Chondrocyte (in vitro differentiated cells): ENCODE data around the gene PRPF6. TPM values are rescaled to one million over a fixed set of nuclear protein-coding genes. Genes with fewer than 3 reads are reported as not detected.

Experiments
- DNase-seq: peaks from one replicate; pipeline ENCODE4 v3.0.0; 2021; ENCODE audit warnings: mixed read lengths, low spot score
- H3K27ac Mint-ChIP-seq: one replicate; pipeline ENCODE4 v1.8.0; 2021; ENCODE audit warnings: mild to moderate bottlenecking, moderate library complexity, mixed read lengths; ENCODE audit not compliant: unreplicated experiment
- H3K27me3 Mint-ChIP-seq: 2 replicates; pipeline ENCODE4 v1.8.0; 2021; ENCODE audit warnings: low read depth, mixed read lengths
- H3K36me3 Mint-ChIP-seq: 2 replicates; pipeline ENCODE4 v1.8.0; 2021; ENCODE audit warnings: low read depth, mixed read lengths
- H3K4me1 Mint-ChIP-seq: 2 replicates; pipeline ENCODE4 v1.8.0; 2021; ENCODE audit warnings: low read depth, mild to moderate bottlenecking, mixed read lengths
- H3K4me3 Mint-ChIP-seq: one replicate; pipeline ENCODE4 v1.8.0; 2021; ENCODE audit warnings: mild to moderate bottlenecking, moderate library complexity, mixed read lengths; ENCODE audit not compliant: unreplicated experiment
- H3K9me3 Mint-ChIP-seq: 2 replicates; pipeline ENCODE4 v1.8.0; 2021; ENCODE audit warnings: low read depth, mixed read lengths
- CTCF ChIP-seq: fragments of 200-600 bp; sonication (generic); IDR thresholded peaks from 2 replicates; pipeline ENCODE4 v1.5.0; 2021; ENCODE audit warnings: antibody characterized with exemption, mild to moderate bottlenecking, moderate library complexity
- total RNA-seq: library from RNA; stranded (reverse); gene quantifications from 3 replicates; pipeline ENCODE4 v1.2.1, GENCODE V29; 2021

PRPF6 gene
- total RNA-seq, 1 donor from 2014 or later: 49.0 TPM

DNA sequence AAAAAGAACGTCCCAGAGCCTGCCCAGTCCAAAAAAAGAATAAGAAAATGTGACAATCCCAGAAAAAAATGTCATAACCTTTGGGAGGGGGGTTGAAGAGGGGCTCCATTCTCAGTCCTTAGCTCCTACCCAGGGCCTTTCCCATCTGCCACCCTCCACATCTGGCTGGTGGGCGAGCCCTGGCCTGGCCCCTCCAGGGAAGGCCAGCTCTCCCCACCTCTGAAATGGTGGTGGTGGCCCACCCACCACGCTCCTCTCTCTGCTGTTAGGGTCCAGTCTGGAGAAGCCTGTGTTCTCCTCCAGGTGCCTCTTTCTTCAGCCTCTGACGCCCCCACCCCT, 98.0 kb downstream of the PRPF6 start:
- DNase-seq: no peak
- H3K9me3 Mint-ChIP-seq: no peaks in the 10 kb centered on the region
- peaks cover 28% of the 10 kb centered on the region for H3K4me1 Mint-ChIP-seq
- H3K4me3 Mint-ChIP-seq: peak overlapping the region; percentile 79
- no peaks in the 10 kb centered on the region for H3K27me3 Mint-ChIP-seq
- no peak for TF ChIP-seq CTCF
- no peak overlapping the region for H3K27ac Mint-ChIP-seq
- no peaks in the 10 kb centered on the region for H3K36me3 Mint-ChIP-seq

DNA sequence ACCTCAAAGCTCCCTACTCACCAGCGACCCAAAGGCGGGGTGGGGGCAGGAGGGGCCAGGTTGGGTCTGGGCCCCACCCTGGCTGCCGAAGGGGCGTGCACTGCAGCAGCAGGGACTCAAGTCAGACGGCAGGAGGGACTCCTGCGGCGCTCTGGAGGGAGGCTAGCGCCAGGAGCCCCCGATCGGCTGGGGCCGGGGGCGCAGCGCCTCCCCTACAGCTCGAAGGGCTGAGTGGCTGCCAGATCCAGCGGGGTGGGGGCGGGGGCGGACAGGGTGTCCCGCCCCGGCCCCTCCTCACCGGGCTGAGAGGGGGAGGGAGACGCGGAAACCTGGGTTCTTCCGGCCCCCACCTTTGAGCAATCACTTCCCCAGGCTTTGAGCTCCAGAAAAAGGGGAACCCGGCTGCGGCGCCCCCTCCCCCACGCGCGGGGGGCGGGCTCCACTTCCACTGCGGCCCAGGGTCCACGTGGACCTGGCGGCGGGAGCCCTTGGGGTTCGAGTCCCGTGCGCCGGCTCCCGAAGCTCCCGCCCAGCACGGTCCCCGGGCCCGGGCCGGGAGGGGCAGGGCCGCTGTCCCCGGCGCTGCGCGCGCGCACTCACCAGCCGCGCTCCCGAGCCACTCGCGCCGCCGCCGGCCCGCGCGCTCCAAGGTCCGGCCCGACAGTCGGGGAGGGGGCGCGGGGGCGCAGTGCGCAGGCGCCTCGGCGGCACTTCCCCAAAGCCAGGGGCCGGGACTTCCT, 98.5 kb downstream of the PRPF6 start, which contains the start of gene RGS19:
TSS of gene RGS19 (minus strand) at position 246 of the 740 bp plus-strand sequence. CDS start 2,632 bp downstream, outside the sequence.
- H3K36me3 Mint-ChIP-seq: no peaks in the 10 kb centered on the region
- H3K4me3 Mint-ChIP-seq: peak within 1 kb of the TSS; percentile 79
- peaks cover 32% of the 10 kb centered on the region for H3K4me1 Mint-ChIP-seq
- DNase-seq: no peak
- H3K27me3 Mint-ChIP-seq: peaks cover 2% of the 10 kb centered on the region
- TF ChIP-seq CTCF: no peak
- H3K27ac Mint-ChIP-seq: peak within 1 kb of the TSS; percentile 36
- H3K9me3 Mint-ChIP-seq: no peaks in the 10 kb centered on the region

DNA sequence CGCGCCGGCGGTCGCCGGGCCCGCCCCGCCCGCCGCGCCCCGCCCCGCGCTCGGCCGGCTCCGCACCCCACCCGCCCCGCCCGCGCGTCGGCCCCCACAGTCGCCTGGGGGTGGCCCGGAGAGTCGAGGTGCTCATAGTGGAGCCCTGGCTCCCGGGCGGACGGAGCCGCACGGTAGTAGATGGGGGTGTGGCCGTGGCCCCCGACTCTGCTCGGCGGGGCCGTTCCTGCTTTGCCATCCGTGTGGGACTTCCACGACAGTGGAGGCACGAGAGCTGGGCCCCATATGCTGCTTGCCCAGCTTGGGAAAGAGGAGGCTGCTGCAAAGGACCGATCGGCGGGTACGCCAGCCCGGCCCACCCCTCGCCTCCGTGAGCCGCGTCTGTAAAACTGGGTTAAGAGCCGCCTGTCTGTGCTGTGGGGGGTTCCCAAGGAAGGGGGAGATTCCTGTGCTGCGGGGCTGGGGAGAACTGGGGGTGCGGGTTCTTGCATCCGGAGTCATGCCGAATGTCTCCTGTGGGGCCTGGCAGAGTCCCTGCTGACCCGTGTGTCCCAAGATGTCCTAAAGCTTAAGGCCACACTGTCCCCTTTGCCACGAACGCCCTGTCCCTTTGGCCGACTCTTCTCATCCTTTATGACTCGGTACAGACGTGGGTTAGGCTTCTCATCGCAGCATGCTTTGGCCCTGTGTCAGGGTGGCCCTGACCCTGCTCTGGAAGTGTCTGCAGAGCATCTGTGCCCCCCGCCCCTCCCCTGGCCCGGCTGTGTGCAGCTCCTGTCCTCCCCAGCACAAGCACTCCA, 99.3 kb downstream of the PRPF6 start, which contains the start of gene OPRL1:
TSS of gene OPRL1 (plus strand) at position 70 of the 800 bp plus-strand sequence. CDS start 12,639 bp downstream, outside the sequence.
- H3K4me3 Mint-ChIP-seq: peak within 1 kb of the TSS; percentile 79
- DNase-seq: no peak
- H3K36me3 Mint-ChIP-seq: no peaks in the 10 kb centered on the region
- no peak for TF ChIP-seq CTCF
- H3K4me1 Mint-ChIP-seq: peaks cover 32% of the 10 kb centered on the region
- no peaks in the 10 kb centered on the region for H3K9me3 Mint-ChIP-seq
- H3K27me3 Mint-ChIP-seq: peaks cover 4% of the 10 kb centered on the region
- H3K27ac Mint-ChIP-seq: peak within 1 kb of the TSS; percentile 36

GRCh38 chr20:64080813-64081623, 100.1 kb downstream of the PRPF6 start:
- no peaks in the 10 kb centered on the region for H3K36me3 Mint-ChIP-seq
- H3K4me3 Mint-ChIP-seq: peak overlapping the region; percentile 74
- DNase-seq: no peak
- H3K4me1 Mint-ChIP-seq: peaks cover 32% of the 10 kb centered on the region
- peak overlapping the region; percentile 22 for H3K27ac Mint-ChIP-seq
- no peak for TF ChIP-seq CTCF
- no peaks in the 10 kb centered on the region for H3K9me3 Mint-ChIP-seq
- H3K27me3 Mint-ChIP-seq: peaks cover 8% of the 10 kb centered on the region

GRCh38 chr20:64081624-64081964, 100.7 kb downstream of the PRPF6 start:
- Mint-ChIP-seq H3K27ac (no peak overlapping the region), H3K4me3 (no peak overlapping the region)
- no peak for DNase-seq

More at GRCh38 chr20:64081624-64081964, 100.7 kb downstream of the PRPF6 start:
- H3K27me3 Mint-ChIP-seq: peaks cover 8% of the 10 kb centered on the region
- TF ChIP-seq CTCF: no peak
- no peaks in the 10 kb centered on the region for H3K9me3 Mint-ChIP-seq
- H3K4me1 Mint-ChIP-seq: peaks cover 32% of the 10 kb centered on the region
- no peaks in the 10 kb centered on the region for H3K36me3 Mint-ChIP-seq
